Body of pancreas (tissue), 4 donors: ENCODE measurements around the gene ABL1.

Experiments used
- POLR2A ChIP-seq, 3 donors: fragments of 450-650 bp; IDR thresholded peaks; one replicate each; pipeline ENCODE4 v1.6.1; 2016; ENCODE audit warnings: antibody characterized with exemption in 3 of 3, mild to moderate bottlenecking in 2 of 3
- TF ChIP-seq, protein P1 (sequence below), 7 experiments: fragments of 450-650 bp in 4 of 7; fragments of 200-600 bp in 3 of 7; sonication (generic) in 3 of 7; IDR thresholded peaks; one replicate each; pipeline ENCODE4 v1.5.1; 2016 to 2019; ENCODE audit warnings: antibody characterized with exemption in 7 of 7

DNA sequence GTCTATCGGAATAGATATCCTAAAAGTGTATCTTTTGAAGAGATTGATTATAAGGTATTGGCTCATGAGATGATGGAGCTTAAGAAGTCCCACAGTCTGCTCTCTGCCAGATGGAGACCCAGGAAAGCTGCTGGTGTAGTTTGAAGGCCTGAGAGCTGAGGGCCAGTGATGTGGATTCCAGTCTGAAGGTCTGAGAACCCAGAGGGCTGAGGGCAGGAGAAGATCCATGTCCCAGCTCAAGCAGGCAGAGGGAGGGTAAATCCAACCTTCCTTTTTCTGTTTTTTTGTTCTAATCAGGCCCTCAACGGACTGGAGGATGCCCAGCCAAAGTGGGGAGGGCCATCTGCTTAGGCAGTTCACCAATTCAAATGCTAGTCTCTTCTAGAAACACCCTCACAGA, 11.0 kb upstream of the ABL1 start:
- TF ChIP-seq, protein P1, sequence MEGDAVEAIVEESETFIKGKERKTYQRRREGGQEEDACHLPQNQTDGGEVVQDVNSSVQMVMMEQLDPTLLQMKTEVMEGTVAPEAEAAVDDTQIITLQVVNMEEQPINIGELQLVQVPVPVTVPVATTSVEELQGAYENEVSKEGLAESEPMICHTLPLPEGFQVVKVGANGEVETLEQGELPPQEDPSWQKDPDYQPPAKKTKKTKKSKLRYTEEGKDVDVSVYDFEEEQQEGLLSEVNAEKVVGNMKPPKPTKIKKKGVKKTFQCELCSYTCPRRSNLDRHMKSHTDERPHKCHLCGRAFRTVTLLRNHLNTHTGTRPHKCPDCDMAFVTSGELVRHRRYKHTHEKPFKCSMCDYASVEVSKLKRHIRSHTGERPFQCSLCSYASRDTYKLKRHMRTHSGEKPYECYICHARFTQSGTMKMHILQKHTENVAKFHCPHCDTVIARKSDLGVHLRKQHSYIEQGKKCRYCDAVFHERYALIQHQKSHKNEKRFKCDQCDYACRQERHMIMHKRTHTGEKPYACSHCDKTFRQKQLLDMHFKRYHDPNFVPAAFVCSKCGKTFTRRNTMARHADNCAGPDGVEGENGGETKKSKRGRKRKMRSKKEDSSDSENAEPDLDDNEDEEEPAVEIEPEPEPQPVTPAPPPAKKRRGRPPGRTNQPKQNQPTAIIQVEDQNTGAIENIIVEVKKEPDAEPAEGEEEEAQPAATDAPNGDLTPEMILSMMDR (IDR thresholded peaks at IDR 0.05), result no peak
- TF ChIP-seq POLR2A (IDR thresholded peaks at IDR 0.05), result no peak
